HepG2 (cell line): ENCODE data around the gene WDR47. TPM values are rescaled to one million over a fixed set of nuclear protein-coding genes. Genes with fewer than 3 reads are reported as not detected.

Experiments used
- BRD4 ChIP-seq: sonication (generic); formaldehyde crosslinking; IDR thresholded peaks from 2 replicates; pipeline ENCODE4 v1.4.0; 2020; ENCODE audit warnings: missing genetic modification reagents
- EEA1 ChIP-seq: sonication (generic); formaldehyde crosslinking; IDR thresholded peaks from 2 replicates; pipeline ENCODE4 v1.5.1; 2020; ENCODE audit warnings: mild to moderate bottlenecking, missing genetic modification reagents, borderline replicate concordance
- MED8 ChIP-seq: sonication (generic); formaldehyde crosslinking; IDR thresholded peaks from 2 replicates; pipeline ENCODE4 v1.8.1; 2023; ENCODE audit warnings: mild to moderate bottlenecking, missing genetic modification reagents; ENCODE audit not compliant: insufficient replicate concordance
- MLLT10 ChIP-seq: sonication (generic); formaldehyde crosslinking; IDR thresholded peaks from 2 replicates; pipeline ENCODE4 v1.4.0; 2020; ENCODE audit warnings: missing genetic modification reagents
- MTA1 ChIP-seq: sonication (generic); formaldehyde crosslinking; IDR thresholded peaks from 2 replicates; pipeline ENCODE4 v1.4.0; 2020; ENCODE audit warnings: missing genetic modification reagents, mild to moderate bottlenecking, borderline replicate concordance
- SRSF9 ChIP-seq: fragments of 200-400 bp; formaldehyde crosslinking; IDR thresholded peaks from 2 replicates; pipeline ENCODE4 v1.6.1; 2018; ENCODE audit warnings: borderline replicate concordance, mild to moderate bottlenecking, low read depth, low read length; ENCODE audit not compliant: insufficient read depth, poor library complexity, severe bottlenecking
- TRIM24 ChIP-seq: sonication (generic); formaldehyde crosslinking; IDR thresholded peaks from 2 replicates; pipeline ENCODE4 v1.8.0; 2022; ENCODE audit warnings: mild to moderate bottlenecking, missing genetic modification reagents
- ZFX ChIP-seq: sonication (generic); formaldehyde crosslinking; IDR thresholded peaks from 2 replicates; pipeline ENCODE4 v1.4.0; 2020; ENCODE audit warnings: mild to moderate bottlenecking, low read depth, missing genetic modification reagents, moderate library complexity
- ZMYM3 ChIP-seq: sonication (generic); formaldehyde crosslinking; IDR thresholded peaks from 2 replicates; pipeline ENCODE4 v1.5.1; 2020; ENCODE audit warnings: mild to moderate bottlenecking, missing genetic modification reagents
- ZNF34 ChIP-seq: sonication (generic); formaldehyde crosslinking; IDR thresholded peaks from 2 replicates; pipeline ENCODE4 v1.4.0; 2020; ENCODE audit warnings: mild to moderate bottlenecking, missing genetic modification reagents, borderline replicate concordance
- ZNF7 ChIP-seq: IDR thresholded peaks from 2 replicates; pipeline ENCODE4 v1.6.1; 2016; ENCODE audit warnings: missing biosample characterization, missing genetic modification reagents
- ZNF761 ChIP-seq: sonication (generic); formaldehyde crosslinking; conservative IDR thresholded peaks from 2 replicates; pipeline ENCODE4 v1.4.0; 2020; ENCODE audit warnings: mild to moderate bottlenecking, missing genetic modification reagents
- ZSCAN9 ChIP-seq: IDR thresholded peaks from 2 replicates; pipeline ENCODE4 v1.6.1; 2016; ENCODE audit warnings: borderline replicate concordance
- polyA plus RNA-seq, 8 experiments: library from polyadenylated mRNA; depleted of rRNA in 3 of 8; stranded (reverse) in 7 of 8; unstranded in 1 of 8; fragments of >200 nt; fragmentation: Illumina TruSeq in 4 of 8; extraction: Trizol in 4 of 8; gene quantifications; 2 replicates each; pipeline versions ENCODE4 v1.2.1 to v1.2.3, GENCODE V29; 2011 to 2016; ENCODE audit warnings: low read depth in 4 of 8, missing spikeins in 1 of 8, mixed read lengths in 1 of 8; ENCODE audit not compliant: insufficient read depth in 1 of 8
- total RNA-seq, 5 experiments: library from RNA; depleted of rRNA; stranded (reverse); fragments of >200 nt; fragmentation: Illumina TruSeq; extraction: Trizol; gene quantifications; 2 replicates each; pipeline ENCODE4 v1.2.3, GENCODE V29; 2016; ENCODE audit warnings: low read depth in 1 of 5
- TF ChIP-seq, protein P1 (sequence below): sonication (generic); formaldehyde crosslinking; IDR thresholded peaks from 2 replicates; pipeline ENCODE4 v1.5.0; 2020; ENCODE audit warnings: mild to moderate bottlenecking, missing genetic modification reagents
- TF ChIP-seq, protein P2 (sequence below): sonication (generic); formaldehyde crosslinking; IDR thresholded peaks from 2 replicates; pipeline ENCODE4 v1.9.0; 2021; ENCODE audit warnings: missing genetic modification reagents, borderline replicate concordance
- TF ChIP-seq, protein P3 (sequence below): sonication (generic); formaldehyde crosslinking; IDR thresholded peaks from 2 replicates; pipeline ENCODE4 v1.9.0; 2022; ENCODE audit warnings: missing genetic modification reagents, mild to moderate bottlenecking, borderline replicate concordance
- TF ChIP-seq, protein P4 (sequence below): sonication (generic); formaldehyde crosslinking; IDR thresholded peaks from 2 replicates; pipeline ENCODE4 v1.4.0; 2020; ENCODE audit warnings: missing genetic modification reagents, borderline replicate concordance

The WDR47 gene
- total and polyA plus RNA-seq, 2 of the 13 experiments (the other 11 are each of a cell fraction or from before 2014, with no cell fraction given): 4.3 to 5.9 TPM

DNA sequence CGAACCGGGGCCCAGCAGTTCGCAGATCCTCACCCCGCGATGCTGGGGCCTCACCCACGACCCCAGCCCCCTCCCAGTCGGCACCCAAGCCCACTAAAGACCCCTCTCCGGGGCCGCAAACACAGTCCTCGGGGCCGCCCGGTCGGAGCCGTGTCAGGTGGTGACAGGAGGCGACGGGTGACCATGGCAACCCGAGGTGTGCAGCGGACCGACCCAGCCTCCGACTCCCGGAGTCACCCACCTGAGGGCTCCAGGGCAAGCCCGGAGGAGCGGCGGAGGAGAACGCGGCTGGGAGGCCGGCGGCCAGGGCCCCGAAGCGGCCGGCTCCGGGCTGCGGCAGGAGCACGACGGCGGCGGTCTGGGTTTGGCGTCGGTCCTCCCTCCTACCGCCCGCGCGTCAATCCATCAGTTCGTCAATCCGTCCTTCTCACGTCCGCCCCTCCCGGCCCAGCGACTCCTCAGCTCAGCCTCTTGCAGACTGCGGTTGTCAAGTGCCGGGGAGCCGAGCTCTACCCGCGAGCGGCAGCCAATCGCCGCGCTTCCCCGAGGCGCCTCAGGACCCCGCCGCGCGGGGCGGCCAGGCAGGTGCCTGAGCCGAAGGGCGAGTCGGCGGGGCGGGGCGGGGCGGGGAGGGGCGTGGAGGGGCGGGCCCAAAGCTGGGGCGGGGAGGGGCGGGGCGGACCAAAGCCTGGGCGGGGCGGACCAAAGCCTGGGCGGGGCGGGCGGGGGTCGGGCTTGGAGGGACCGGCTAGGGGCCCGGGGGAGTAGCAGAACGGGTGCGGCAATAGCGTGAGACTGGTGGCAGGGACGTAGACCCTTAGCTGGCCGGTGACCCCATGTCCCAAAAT, at the start of gene WDR47 (continued):
- no peak for TF ChIP-seq MED8 (CRISPR knock-in tag)
- no peak for TF ChIP-seq TRIM24 (CRISPR knock-in tag)
- TF ChIP-seq, protein P1, sequence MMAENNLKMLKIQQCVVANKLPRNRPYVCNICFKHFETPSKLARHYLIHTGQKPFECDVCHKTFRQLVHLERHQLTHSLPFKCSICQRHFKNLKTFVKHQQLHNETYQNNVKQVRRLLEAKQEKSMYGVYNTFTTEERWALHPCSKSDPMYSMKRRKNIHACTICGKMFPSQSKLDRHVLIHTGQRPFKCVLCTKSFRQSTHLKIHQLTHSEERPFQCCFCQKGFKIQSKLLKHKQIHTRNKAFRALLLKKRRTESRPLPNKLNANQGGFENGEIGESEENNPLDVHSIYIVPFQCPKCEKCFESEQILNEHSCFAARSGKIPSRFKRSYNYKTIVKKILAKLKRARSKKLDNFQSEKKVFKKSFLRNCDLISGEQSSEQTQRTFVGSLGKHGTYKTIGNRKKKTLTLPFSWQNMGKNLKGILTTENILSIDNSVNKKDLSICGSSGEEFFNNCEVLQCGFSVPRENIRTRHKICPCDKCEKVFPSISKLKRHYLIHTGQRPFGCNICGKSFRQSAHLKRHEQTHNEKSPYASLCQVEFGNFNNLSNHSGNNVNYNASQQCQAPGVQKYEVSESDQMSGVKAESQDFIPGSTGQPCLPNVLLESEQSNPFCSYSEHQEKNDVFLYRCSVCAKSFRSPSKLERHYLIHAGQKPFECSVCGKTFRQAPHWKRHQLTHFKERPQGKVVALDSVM (CRISPR knock-in tag): peak; percentile 66; the same call in 1 of the 2 replicates
- TF ChIP-seq BRD4 (CRISPR knock-in tag): no peak
- peak; percentile 75 for TF ChIP-seq ZFX (CRISPR knock-in tag)
- TF ChIP-seq SRSF9: no peak
- TF ChIP-seq ZNF761 (CRISPR knock-in tag): no peak
- TF ChIP-seq ZNF7: 0 out of 2 replicates have a peak, but pooled peaks have one; percentile 6
- TF ChIP-seq MTA1 (CRISPR knock-in tag): peak; percentile 10; the same call in 1 of the 2 replicates
- no peak for TF ChIP-seq MLLT10 (CRISPR knock-in tag)
- peak; percentile 29; the same call in 1 of the 2 replicates for TF ChIP-seq ZSCAN9 (CRISPR knock-in tag)
- no peak for TF ChIP-seq EEA1 (CRISPR knock-in tag)
- TF ChIP-seq, protein P2, sequence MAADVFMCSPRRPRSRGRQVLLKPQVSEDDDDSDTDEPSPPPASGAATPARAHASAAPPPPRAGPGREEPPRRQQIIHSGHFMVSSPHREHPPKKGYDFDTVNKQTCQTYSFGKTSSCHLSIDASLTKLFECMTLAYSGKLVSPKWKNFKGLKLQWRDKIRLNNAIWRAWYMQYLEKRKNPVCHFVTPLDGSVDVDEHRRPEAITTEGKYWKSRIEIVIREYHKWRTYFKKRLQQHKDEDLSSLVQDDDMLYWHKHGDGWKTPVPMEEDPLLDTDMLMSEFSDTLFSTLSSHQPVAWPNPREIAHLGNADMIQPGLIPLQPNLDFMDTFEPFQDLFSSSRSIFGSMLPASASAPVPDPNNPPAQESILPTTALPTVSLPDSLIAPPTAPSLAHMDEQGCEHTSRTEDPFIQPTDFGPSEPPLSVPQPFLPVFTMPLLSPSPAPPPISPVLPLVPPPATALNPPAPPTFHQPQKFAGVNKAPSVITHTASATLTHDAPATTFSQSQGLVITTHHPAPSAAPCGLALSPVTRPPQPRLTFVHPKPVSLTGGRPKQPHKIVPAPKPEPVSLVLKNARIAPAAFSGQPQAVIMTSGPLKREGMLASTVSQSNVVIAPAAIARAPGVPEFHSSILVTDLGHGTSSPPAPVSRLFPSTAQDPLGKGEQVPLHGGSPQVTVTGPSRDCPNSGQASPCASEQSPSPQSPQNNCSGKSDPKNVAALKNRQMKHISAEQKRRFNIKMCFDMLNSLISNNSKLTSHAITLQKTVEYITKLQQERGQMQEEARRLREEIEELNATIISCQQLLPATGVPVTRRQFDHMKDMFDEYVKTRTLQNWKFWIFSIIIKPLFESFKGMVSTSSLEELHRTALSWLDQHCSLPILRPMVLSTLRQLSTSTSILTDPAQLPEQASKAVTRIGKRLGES (CRISPR knock-in tag): no peak
- 0 out of 2 replicates have a peak, but pooled peaks have one; percentile 47 for TF ChIP-seq ZNF34 (CRISPR knock-in tag)
- TF ChIP-seq, protein P3, sequence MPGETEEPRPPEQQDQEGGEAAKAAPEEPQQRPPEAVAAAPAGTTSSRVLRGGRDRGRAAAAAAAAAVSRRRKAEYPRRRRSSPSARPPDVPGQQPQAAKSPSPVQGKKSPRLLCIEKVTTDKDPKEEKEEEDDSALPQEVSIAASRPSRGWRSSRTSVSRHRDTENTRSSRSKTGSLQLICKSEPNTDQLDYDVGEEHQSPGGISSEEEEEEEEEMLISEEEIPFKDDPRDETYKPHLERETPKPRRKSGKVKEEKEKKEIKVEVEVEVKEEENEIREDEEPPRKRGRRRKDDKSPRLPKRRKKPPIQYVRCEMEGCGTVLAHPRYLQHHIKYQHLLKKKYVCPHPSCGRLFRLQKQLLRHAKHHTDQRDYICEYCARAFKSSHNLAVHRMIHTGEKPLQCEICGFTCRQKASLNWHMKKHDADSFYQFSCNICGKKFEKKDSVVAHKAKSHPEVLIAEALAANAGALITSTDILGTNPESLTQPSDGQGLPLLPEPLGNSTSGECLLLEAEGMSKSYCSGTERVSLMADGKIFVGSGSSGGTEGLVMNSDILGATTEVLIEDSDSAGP: peak; percentile 76; the same call in 1 of the 2 replicates
- no peak for TF ChIP-seq ZMYM3 (CRISPR knock-in tag)
- TF ChIP-seq, protein P4, sequence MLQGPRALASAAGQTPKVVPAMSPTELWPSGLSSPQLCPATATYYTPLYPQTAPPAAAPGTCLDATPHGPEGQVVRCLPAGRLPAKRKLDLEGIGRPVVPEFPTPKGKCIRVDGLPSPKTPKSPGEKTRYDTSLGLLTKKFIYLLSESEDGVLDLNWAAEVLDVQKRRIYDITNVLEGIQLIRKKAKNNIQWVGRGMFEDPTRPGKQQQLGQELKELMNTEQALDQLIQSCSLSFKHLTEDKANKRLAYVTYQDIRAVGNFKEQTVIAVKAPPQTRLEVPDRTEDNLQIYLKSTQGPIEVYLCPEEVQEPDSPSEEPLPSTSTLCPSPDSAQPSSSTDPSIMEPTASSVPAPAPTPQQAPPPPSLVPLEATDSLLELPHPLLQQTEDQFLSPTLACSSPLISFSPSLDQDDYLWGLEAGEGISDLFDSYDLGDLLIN: no peak
